Suprapubic skin (tissue), 4 donors: ENCODE results near the gene COQ2. TPM values are rescaled to one million over a fixed set of nuclear protein-coding genes. Genes with fewer than 3 reads are reported as not detected.

Source experiments
- DNase-seq, 2 donors: peaks; one replicate each; pipeline ENCODE4 v3.0.0-alpha.2; 2019; ENCODE audit warnings: low spot score in 2 of 2
- H3K27ac ChIP-seq: fragments of 200-600 bp; sonication (generic); one replicate; pipeline ENCODE4 v1.5.1; 2019
- H3K27me3 ChIP-seq: fragments of 200-600 bp; sonication (generic); one replicate; pipeline ENCODE4 v1.5.1; 2019
- H3K36me3 ChIP-seq: fragments of 200-600 bp; sonication (generic); one replicate; pipeline ENCODE4 v1.5.1; 2019
- H3K4me1 ChIP-seq: fragments of 200-600 bp; sonication (generic); one replicate; pipeline ENCODE4 v1.5.1; 2019
- H3K4me3 ChIP-seq: fragments of 200-600 bp; sonication (generic); one replicate; pipeline ENCODE4 v1.5.1; 2019; ENCODE audit warnings: mild to moderate bottlenecking
- H3K9me3 ChIP-seq: fragments of 200-600 bp; sonication (generic); one replicate; pipeline ENCODE4 v1.5.1; 2019
- EP300 ChIP-seq: sonication (generic); formaldehyde crosslinking; IDR thresholded peaks from one replicate; pipeline ENCODE4 v1.6.1; 2017; ENCODE audit warnings: antibody characterized with exemption
- POLR2A ChIP-seq, 2 donors: fragments of 450-650 bp; IDR thresholded peaks; one replicate each; pipeline ENCODE4 v1.6.1; 2017; ENCODE audit warnings: antibody characterized with exemption in 2 of 2, mild to moderate bottlenecking in 2 of 2, moderate library complexity in 2 of 2
- POLR2AphosphoS5 ChIP-seq, 3 donors: sonication (generic); formaldehyde crosslinking; IDR thresholded peaks; one replicate each; pipeline ENCODE4 v1.6.1; 2017; ENCODE audit warnings: antibody characterized with exemption in 3 of 3
- WGBS: methylation state at CpG from one replicate; pipeline ENCODE4 v1.1.5; 2018; 5-methylcytosine and 5-hydroxymethylcytosine counted together
- total RNA-seq, 4 donors: library from RNA; depleted of rRNA; stranded (reverse); fragments of >200 nt; gene quantifications; one replicate each; pipeline ENCODE4 v1.1.0, GENCODE V29; 2016
- TF ChIP-seq, protein P1 (sequence below), 2 donors: fragments of 200-600 bp in 1 of 2; fragments of 450-650 bp in 1 of 2; sonication (generic) in 1 of 2; IDR thresholded peaks; one replicate each; pipeline ENCODE4 v1.5.1; 2016 to 2019; ENCODE audit warnings: antibody characterized with exemption in 2 of 2, mild to moderate bottlenecking in 1 of 2, moderate library complexity in 1 of 2

COQ2 gene
- total RNA-seq, 4 donors from 2014 or later = 8.0 to 17.2 (median 13.4) TPM

GRCh38 chr4:83252782-83253405, 31.7 kb downstream of the COQ2 start:
- no peak overlapping the region for H3K4me3 ChIP-seq
- H3K27me3 ChIP-seq = no peaks in the 10 kb centered on the region
- TF ChIP-seq POLR2AphosphoS5 (IDR thresholded peaks at IDR 0.05) = no peak
- TF ChIP-seq, protein P1, sequence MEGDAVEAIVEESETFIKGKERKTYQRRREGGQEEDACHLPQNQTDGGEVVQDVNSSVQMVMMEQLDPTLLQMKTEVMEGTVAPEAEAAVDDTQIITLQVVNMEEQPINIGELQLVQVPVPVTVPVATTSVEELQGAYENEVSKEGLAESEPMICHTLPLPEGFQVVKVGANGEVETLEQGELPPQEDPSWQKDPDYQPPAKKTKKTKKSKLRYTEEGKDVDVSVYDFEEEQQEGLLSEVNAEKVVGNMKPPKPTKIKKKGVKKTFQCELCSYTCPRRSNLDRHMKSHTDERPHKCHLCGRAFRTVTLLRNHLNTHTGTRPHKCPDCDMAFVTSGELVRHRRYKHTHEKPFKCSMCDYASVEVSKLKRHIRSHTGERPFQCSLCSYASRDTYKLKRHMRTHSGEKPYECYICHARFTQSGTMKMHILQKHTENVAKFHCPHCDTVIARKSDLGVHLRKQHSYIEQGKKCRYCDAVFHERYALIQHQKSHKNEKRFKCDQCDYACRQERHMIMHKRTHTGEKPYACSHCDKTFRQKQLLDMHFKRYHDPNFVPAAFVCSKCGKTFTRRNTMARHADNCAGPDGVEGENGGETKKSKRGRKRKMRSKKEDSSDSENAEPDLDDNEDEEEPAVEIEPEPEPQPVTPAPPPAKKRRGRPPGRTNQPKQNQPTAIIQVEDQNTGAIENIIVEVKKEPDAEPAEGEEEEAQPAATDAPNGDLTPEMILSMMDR (IDR thresholded peaks at IDR 0.05) = peak; percentile 7 to 63
- DNase-seq = no peak
- peaks cover 7% of the 10 kb centered on the region for H3K4me1 ChIP-seq
- H3K9me3 ChIP-seq = no peaks in the 10 kb centered on the region
- 45% methylated on average over 7 of the region's 7 CpGs for WGBS
- H3K27ac ChIP-seq = no peak overlapping the region
- H3K36me3 ChIP-seq = no peaks in the 10 kb centered on the region

DNA sequence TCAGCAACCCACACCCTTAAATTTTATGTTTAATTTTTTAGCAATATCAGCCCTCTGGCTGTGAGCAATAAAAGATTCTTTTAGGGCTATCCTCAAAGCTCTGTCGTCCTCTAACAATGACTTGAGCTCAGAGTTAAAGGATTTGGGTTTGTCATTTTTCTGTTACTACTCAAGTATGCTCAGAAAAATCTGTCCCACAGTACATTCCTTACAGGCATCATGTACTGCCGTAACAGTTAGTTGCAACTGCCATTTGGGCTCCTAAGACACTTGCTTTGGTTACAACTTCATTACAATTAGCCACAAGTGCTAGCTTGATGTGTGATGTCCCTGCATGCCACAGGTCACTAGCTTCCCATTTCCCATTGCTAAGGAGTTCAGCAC, 33.2 kb downstream of the COQ2 start:
- H3K27ac ChIP-seq = no peak overlapping the region
- H3K27me3 ChIP-seq = no peaks in the 10 kb centered on the region
- TF ChIP-seq POLR2AphosphoS5 (IDR thresholded peaks at IDR 0.05) = no peak
- TF ChIP-seq EP300 = no peak
- TF ChIP-seq, protein P1 (IDR thresholded peaks at IDR 0.05) = no peak
- no peak for TF ChIP-seq POLR2A (IDR thresholded peaks at IDR 0.05)
- peaks cover 7% of the 10 kb centered on the region for H3K4me1 ChIP-seq
- H3K4me3 ChIP-seq = no peak overlapping the region
- DNase-seq = no peak
- no peaks in the 10 kb centered on the region for H3K36me3 ChIP-seq
- no peaks in the 10 kb centered on the region for H3K9me3 ChIP-seq
- WGBS = 75% methylated on average over 2 of the region's 2 CpGs

DNA sequence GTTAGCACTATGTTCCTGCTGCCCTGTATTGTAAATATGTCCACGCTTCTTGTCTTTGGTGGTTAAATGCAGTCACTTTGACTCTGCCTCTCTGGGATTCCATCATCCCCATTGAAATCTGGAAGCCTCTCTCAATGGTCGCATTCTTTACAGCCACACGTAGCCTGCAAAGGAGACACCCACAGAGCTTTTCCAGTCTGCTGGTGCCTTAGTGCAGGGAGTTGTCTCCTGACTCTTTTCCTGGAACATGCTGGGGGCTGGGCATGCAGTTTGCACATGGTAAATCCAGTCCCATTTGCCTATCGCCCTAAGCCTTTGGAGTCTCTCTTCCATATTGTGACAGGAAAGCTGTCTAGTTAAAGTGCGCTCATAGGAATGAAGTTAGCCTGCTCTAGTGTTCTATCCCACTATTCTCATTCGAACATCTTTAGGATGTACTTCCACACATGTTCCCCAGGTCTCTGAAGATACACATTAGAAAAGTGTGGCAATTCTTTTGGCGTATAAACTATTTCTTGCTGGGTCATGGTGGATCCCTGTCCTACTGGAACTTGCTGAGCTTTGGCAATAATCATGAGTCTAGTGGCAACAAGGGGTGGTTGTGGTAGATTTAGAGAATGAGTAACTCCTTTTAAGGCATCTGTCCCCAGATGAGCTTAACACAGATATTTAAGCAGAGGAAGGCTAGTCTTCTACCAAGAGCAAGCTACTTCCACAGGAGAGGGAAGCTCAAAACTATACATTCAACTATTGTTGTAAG, 33.7 kb downstream of the COQ2 start:
- no peaks in the 10 kb centered on the region for H3K9me3 ChIP-seq
- TF ChIP-seq POLR2A (IDR thresholded peaks at IDR 0.05) (no peak), EP300 (no peak), POLR2AphosphoS5 (IDR thresholded peaks at IDR 0.05) (no peak)
- TF ChIP-seq, protein P1 (IDR thresholded peaks at IDR 0.05) = no peak
- no peak for DNase-seq
- no peak overlapping the region for H3K4me3 ChIP-seq
- H3K4me1 ChIP-seq = peaks cover 7% of the 10 kb centered on the region
- no peaks in the 10 kb centered on the region for H3K36me3 ChIP-seq
- no peaks in the 10 kb centered on the region for H3K27me3 ChIP-seq
- H3K27ac ChIP-seq = no peak overlapping the region
- 85% methylated on average over 7 of the region's 7 CpGs for WGBS

DNA sequence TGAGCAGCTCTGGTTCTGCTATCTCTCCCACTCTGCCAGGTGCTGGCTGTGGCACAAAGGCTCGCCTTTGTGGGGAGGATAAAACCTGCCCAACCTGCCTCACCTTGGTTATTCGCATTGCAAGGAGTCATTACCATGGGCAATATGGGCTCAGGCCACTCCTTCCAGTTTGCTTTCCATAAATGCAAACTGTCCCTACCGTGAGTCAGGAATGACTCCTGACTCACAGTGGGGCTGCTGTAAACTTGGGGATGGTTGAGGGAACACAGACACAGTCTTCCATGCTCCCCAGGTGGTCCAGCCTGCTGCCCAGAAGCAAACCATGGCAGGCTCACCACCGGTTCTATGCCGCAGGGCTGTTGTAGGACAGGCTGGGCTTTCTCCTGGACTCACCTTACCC, 36.1 kb downstream of the COQ2 start:
- Histone ChIP-seq H3K36me3 (no peaks in the 10 kb centered on the region), H3K4me1 (peaks cover 7% of the 10 kb centered on the region), H3K4me3 (no peak overlapping the region), H3K9me3 (no peaks in the 10 kb centered on the region), H3K27me3 (no peaks in the 10 kb centered on the region), H3K27ac (no peak overlapping the region)
- DNase-seq = no peak
- no peak for TF ChIP-seq POLR2AphosphoS5 (IDR thresholded peaks at IDR 0.05)
- no peak for TF ChIP-seq POLR2A (IDR thresholded peaks at IDR 0.05)
- TF ChIP-seq, protein P1 (IDR thresholded peaks at IDR 0.05) = no peak
- TF ChIP-seq EP300 = no peak
- 74% methylated on average over 5 of the region's 5 CpGs for WGBS
